Psoas muscle (tissue), 8 donors: Measurements from ENCODE around the gene UROS. TPM values are rescaled to one million over a fixed set of nuclear protein-coding genes. Genes with fewer than 3 reads are reported as not detected.

ENCODE experiments used
- ATAC-seq, 4 donors: fragments of 200-7000 bp; cut with Tn5 transposase; one replicate each; pipeline ENCODE4 v1.9.1; 2020; ENCODE audit warnings: moderate library complexity in 3 of 4, mild to moderate bottlenecking in 2 of 4
- DNase-seq, 2 donors: peaks; one replicate each; pipeline ENCODE4 v3.0.0-alpha.2; 2020
- H3K27ac ChIP-seq: fragments of 200-600 bp; one replicate; pipeline ENCODE4 v1.8.0; 2022
- H3K27me3 ChIP-seq, 3 donors: fragments of 200-600 bp in 1 of 3; one replicate each; pipeline versions ENCODE4 v1.6.1 to v1.8.0; 2013 to 2022; ENCODE audit warnings: low read length in 2 of 3, mild to moderate bottlenecking in 2 of 3, moderate library complexity in 1 of 3; ENCODE audit not compliant: insufficient read depth in 3 of 3
- H3K36me3 ChIP-seq, 2 donors: fragments of 200-600 bp in 1 of 2; one replicate each; pipeline versions ENCODE4 v1.6.1 to v1.8.0; 2013 to 2022; ENCODE audit warnings: low read depth in 1 of 2, mild to moderate bottlenecking in 1 of 2, moderate library complexity in 1 of 2; ENCODE audit not compliant: insufficient read depth in 1 of 2
- H3K4me1 ChIP-seq: fragments of 200-600 bp; one replicate; pipeline ENCODE4 v1.8.0; 2022
- H3K4me3 ChIP-seq: fragments of 200-600 bp; one replicate; pipeline ENCODE4 v1.8.0; 2022; ENCODE audit warnings: mild to moderate bottlenecking
- H3K9me3 ChIP-seq: fragments of 200-600 bp; one replicate; pipeline ENCODE4 v1.8.0; 2022
- WGBS, 3 donors: extraction: QIAGEN DNeasy Blood & Tissue Kit; methylation state at CpG; one replicate each; pipeline versions ENCODE4 v1.1.6 to v1.1.7; 2013; 5-methylcytosine and 5-hydroxymethylcytosine counted together
- intact Hi-C, 2 donors: fragments of 100-400 bp; cut with DNase I; formaldehyde crosslinking; loops; one replicate each; pipeline versions ENCODE4 v1.11.0 to v1.14.2; 2022
- polyA plus RNA-seq, 3 donors: library from polyadenylated mRNA; stranded (reverse); fragments of 200-250 nt; gene quantifications; one replicate each; pipeline ENCODE4 v1.2.3, GENCODE V29; 2013
- total RNA-seq, 4 donors: library from RNA; stranded (reverse); fragmentation: NEBNext Ultra II Directional in 2 of 4; extraction: Animal tissue kit (Norgen Biotek cat#: 25700) in 2 of 4; gene quantifications; one replicate each; pipeline versions ENCODE4 v1.2.1 to v1.2.4, GENCODE V29; 2021 to 2023
- TF ChIP-seq, protein P1 (sequence below): fragments of 200-600 bp; IDR thresholded peaks from one replicate; pipeline ENCODE4 v1.8.0; 2022; ENCODE audit warnings: antibody characterized with exemption
- donor health status: healthy with polysubstance abuse.
- donor health status: DM: no; HTN: no; CAD: no; lungs with moderate emphysema.
- donor health status: Bipolar disorder and iron deficiency.
- donor health status: healthy.
- donor health status: DM: yes; HTN: yes; CAD: no.
- donor health status: DM: no; HTN: no; CAD: no.
- donor health status: DM: no; HTN: no; CAD: no.
- donor health status: DM: yes; HTN: yes; CAD: no.

Gene UROS
- total and polyA plus RNA-seq, 7 donors, result 39.6 to 73.6 (median 52.6) TPM

DNA sequence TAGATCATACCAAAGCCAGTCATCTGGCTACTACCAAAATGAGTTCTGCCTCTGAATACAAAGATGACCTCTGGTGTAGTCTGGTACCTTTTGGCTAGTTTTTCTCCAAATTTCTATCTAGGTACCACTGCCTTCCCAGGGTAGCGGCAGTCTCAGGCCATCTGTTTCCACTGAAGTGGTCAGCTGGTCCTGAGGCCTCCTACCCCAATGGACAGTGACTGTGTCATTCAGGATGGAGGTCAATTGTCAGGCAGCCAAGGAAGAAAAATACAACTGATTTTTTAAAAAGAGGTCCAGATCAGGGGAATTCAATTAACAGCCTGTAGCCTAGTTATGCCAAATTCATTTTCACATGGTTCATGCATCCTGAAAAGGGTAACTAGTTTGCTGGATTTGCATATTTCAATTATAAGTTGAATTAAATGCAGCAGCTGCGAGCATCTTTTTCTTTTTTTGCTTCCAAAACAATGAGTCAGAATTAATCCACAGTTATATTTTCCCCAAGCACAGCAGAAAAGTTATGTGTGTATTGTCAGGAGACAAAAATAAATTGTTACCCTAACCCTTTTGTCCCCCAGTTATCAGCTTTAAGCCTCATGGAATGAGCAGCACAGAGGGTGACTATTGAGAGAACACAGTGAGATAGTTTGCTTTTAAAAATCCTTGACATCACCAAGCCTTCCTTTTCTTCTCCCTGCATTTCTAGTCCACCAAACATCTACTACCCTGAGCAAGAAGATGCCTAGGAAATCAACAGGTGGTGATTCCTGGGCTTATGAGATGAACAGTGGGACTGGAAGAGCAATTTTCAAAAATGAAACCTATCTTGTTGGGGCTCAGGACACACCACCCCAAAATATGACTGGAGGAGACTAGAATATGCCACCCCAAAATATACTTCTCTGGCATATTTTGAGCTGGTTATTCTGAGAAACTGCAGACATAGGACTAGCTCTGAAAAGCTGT lies 28.0 kb upstream of the UROS start:
- H3K36me3 ChIP-seq, result peaks cover 5 to 96% of the 10 kb centered on the region in 2 donors
- TF ChIP-seq, protein P1, sequence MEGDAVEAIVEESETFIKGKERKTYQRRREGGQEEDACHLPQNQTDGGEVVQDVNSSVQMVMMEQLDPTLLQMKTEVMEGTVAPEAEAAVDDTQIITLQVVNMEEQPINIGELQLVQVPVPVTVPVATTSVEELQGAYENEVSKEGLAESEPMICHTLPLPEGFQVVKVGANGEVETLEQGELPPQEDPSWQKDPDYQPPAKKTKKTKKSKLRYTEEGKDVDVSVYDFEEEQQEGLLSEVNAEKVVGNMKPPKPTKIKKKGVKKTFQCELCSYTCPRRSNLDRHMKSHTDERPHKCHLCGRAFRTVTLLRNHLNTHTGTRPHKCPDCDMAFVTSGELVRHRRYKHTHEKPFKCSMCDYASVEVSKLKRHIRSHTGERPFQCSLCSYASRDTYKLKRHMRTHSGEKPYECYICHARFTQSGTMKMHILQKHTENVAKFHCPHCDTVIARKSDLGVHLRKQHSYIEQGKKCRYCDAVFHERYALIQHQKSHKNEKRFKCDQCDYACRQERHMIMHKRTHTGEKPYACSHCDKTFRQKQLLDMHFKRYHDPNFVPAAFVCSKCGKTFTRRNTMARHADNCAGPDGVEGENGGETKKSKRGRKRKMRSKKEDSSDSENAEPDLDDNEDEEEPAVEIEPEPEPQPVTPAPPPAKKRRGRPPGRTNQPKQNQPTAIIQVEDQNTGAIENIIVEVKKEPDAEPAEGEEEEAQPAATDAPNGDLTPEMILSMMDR, result no peak
- H3K27ac ChIP-seq, result no peak overlapping the region
- H3K4me3 ChIP-seq, result no peak overlapping the region
- H3K4me1 ChIP-seq, result no peaks in the 10 kb centered on the region
- H3K27me3 ChIP-seq, result no peaks in the 10 kb centered on the region
- H3K9me3 ChIP-seq, result no peaks in the 10 kb centered on the region
- WGBS, 3 donors, result 69 to 78% (median 73%) methylated on average over 2 of the region's 2 CpGs
- no peak for DNase-seq
- ATAC-seq, result peak in 1 of 4 donors; percentile 34
- intact Hi-C loops, result no loop called here

- Histone ChIP-seq H3K4me1 (no peaks in the 10 kb centered on the region), H3K27ac (no peak overlapping the region), H3K9me3 (no peaks in the 10 kb centered on the region), H3K36me3 (peaks cover 5 to 97% of the 10 kb centered on the region in 2 donors), H3K4me3 (no peak overlapping the region), H3K27me3 (no peaks in the 10 kb centered on the region)
- TF ChIP-seq, protein P1, result no peak
- ATAC-seq, result no peak
- no peak for DNase-seq
- WGBS, 3 donors, result 92 to 99% (median 95%) methylated on average over 7 of the region's 7 CpGs
- intact Hi-C loops, result no loop called here
Measured at GRCh38 chr10:125849448-125849847, 26.4 kb upstream of the UROS start.

- Histone ChIP-seq H3K36me3 (peaks cover 5 to 96% of the 10 kb centered on the region in 2 donors), H3K4me1 (no peaks in the 10 kb centered on the region), H3K27ac (no peak overlapping the region), H3K4me3 (no peak overlapping the region), H3K27me3 (no peaks in the 10 kb centered on the region), H3K9me3 (no peaks in the 10 kb centered on the region)
- DNase-seq, result no peak
- intact Hi-C loops, result no loop called here
- WGBS, 3 donors, result 95 to 98% (median 98%) methylated on average over 2 of the region's 2 CpGs
- no peak for ATAC-seq
- TF ChIP-seq, protein P1, result no peak
Measured at GRCh38 chr10:125848857-125849256, 25.8 kb upstream of the UROS start.

- H3K27me3 ChIP-seq, result no peaks in the 10 kb centered on the region
- DNase-seq (no peak), ATAC-seq (no peak)
- intact Hi-C loops, result no loop called here
- H3K4me1 ChIP-seq, result no peaks in the 10 kb centered on the region
- TF ChIP-seq, protein P1, result no peak
- peaks cover 5 to 95% of the 10 kb centered on the region in 2 donors for H3K36me3 ChIP-seq
- 68 to 91% (median 70%) methylated on average over 2 of the region's 2 CpGs for WGBS, 3 donors
- H3K9me3 ChIP-seq, result no peaks in the 10 kb centered on the region
- H3K27ac ChIP-seq, result no peak overlapping the region
- H3K4me3 ChIP-seq, result no peak overlapping the region
Measured at GRCh38 chr10:125848371-125848770, 25.3 kb upstream of the UROS start.
